Cardiac fibroblast (primary cell): Measurements from ENCODE around the gene TENT4A.
A peak's percentile ranks its signal among the peaks of the same experiment; 100 is the strongest.

ENCODE experiments used
- DNase-seq, 2 donors: peaks; one replicate each; pipeline versions ENCODE4 v3.0.0 to v3.0.0-alpha.2; 2010; ENCODE audit warnings: low read depth in 2 of 2
- H3K4me3 ChIP-seq, 2 donors: replicated peaks in 1 of 2; 1 replicate in 1 of 2; 2 replicates in 1 of 2; pipeline ENCODE4 v1.5.1; 2011; ENCODE audit warnings: low read depth in 2 of 2, low read length in 2 of 2, mild to moderate bottlenecking in 2 of 2, moderate library complexity in 1 of 2
- TF ChIP-seq, protein P1 (sequence below): IDR thresholded peaks from one replicate; pipeline ENCODE4 v1.5.1; 2011; ENCODE audit warnings: low read depth, mild to moderate bottlenecking, low read length, inconsistent platforms

The TENT4A gene

DNA sequence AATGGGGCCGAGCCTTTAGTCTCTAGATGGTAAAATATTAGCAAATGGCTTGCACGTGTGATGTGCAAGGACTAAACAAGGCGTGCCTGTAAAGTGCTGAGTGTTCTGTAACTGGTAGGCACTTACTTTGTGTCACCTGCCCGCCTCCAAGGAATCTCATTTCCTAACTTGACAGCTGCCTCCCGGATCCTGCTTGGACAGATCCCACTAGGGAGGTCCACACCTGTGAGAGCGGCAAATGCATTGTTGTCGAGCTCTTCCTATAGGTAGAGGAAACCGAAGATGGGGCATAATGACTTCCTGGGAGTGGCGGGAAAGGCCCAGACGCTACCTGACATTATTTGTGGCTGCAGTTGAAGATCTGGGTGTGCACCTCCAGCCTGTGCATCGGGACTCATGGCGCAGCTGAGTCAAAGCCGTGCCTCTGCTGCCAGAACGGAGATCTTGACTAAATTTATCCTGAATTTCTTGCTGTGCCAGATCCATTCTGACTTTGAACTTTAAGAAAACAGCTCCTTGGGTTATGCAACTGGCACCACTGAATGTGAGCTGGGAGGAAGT is 79.8 kb downstream of the TENT4A start:
- TF ChIP-seq, protein P1, sequence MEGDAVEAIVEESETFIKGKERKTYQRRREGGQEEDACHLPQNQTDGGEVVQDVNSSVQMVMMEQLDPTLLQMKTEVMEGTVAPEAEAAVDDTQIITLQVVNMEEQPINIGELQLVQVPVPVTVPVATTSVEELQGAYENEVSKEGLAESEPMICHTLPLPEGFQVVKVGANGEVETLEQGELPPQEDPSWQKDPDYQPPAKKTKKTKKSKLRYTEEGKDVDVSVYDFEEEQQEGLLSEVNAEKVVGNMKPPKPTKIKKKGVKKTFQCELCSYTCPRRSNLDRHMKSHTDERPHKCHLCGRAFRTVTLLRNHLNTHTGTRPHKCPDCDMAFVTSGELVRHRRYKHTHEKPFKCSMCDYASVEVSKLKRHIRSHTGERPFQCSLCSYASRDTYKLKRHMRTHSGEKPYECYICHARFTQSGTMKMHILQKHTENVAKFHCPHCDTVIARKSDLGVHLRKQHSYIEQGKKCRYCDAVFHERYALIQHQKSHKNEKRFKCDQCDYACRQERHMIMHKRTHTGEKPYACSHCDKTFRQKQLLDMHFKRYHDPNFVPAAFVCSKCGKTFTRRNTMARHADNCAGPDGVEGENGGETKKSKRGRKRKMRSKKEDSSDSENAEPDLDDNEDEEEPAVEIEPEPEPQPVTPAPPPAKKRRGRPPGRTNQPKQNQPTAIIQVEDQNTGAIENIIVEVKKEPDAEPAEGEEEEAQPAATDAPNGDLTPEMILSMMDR: no peak
- H3K4me3 ChIP-seq: no peak overlapping the region
- no peak for DNase-seq

GRCh38 chr5:6801236-6801635 is 88.0 kb downstream of the TENT4A start:
- no peak overlapping the region for H3K4me3 ChIP-seq
- DNase-seq: no peak
- TF ChIP-seq, protein P1: no peak

GRCh38 chr5:6803981-6804550 is 90.8 kb downstream of the TENT4A start:
- H3K4me3 ChIP-seq: no peak overlapping the region
- TF ChIP-seq, protein P1: no peak
- no peak for DNase-seq

GRCh38 chr5:6804766-6805501 is 91.7 kb downstream of the TENT4A start:
- DNase-seq: peak; percentile 25 to 41
- TF ChIP-seq, protein P1: no peak
- no peak overlapping the region for H3K4me3 ChIP-seq

DNA sequence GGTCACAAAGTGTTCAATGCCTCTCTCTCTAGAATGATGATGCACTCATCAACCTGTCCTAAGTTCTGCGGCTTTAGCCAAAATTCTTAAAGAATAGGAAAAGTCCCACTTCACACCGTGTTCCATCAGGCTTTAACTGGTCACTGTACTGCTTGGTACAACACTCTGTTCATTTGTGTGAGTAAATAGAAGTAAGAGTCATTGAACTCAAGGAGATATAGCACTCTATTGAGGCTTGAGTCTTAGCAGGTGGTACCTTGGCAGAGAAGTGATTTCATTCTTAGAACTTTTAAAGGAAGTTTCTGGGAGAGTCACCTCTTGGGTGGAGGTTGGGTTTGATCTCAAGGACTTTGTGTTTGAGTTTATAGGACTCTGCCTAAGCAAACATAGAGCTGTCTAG is 92.6 kb downstream of the TENT4A start:
- H3K4me3 ChIP-seq: no peak overlapping the region
- no peak for DNase-seq
- TF ChIP-seq, protein P1: no peak
